Measurements from ENCODE around the gene RPTOR.

DNA sequence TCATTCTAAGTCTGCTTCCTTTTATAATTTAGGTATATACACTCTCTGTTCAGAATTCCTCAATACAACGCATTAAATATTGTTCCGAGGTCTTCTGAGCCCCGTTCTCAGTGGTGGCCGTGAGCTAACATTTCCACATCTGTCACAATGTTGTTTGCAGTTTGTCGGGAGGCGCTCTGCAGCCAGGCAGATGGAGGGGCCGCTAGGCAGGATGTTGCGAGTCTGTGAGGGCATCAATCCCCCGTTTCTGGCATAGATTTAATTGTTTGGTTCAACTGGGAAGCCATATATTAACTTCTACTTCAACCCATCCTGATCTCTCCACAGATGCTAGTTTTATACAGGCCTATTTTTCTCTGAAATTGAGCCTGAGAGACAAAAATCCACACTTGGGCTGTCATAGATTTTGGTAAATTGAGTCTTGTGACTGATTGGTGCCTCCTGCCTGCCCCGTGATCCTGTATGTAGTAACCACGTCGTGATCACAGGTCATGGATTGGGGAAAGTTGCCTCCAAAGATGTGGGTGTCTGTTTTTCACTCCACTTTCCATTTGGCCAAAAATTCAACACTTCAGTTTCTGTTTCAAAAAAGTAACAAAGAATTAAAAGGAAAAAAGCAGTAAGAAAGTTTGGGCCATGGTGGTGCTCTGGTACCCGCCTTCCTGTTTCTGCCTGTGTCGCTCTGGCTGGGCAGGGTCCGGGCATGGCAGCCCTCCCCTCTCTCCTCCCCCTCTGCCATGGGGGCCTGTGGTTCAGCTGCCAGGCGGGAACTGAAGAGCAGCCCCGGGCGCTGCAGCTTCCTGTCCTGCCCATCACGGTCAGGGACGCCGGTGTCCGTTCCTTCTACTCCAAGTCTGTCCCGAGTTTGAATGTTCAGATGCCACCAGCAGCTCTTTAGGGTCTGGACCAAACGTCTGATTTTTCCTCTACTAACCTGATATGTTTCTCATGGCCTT is 41.5 kb downstream of the RPTOR start:
- TF ChIP-seq, protein P1, sequence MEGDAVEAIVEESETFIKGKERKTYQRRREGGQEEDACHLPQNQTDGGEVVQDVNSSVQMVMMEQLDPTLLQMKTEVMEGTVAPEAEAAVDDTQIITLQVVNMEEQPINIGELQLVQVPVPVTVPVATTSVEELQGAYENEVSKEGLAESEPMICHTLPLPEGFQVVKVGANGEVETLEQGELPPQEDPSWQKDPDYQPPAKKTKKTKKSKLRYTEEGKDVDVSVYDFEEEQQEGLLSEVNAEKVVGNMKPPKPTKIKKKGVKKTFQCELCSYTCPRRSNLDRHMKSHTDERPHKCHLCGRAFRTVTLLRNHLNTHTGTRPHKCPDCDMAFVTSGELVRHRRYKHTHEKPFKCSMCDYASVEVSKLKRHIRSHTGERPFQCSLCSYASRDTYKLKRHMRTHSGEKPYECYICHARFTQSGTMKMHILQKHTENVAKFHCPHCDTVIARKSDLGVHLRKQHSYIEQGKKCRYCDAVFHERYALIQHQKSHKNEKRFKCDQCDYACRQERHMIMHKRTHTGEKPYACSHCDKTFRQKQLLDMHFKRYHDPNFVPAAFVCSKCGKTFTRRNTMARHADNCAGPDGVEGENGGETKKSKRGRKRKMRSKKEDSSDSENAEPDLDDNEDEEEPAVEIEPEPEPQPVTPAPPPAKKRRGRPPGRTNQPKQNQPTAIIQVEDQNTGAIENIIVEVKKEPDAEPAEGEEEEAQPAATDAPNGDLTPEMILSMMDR (IDR thresholded peaks at IDR 0.05) = no peak
- TF ChIP-seq POLR2A (IDR thresholded peaks at IDR 0.05) = no peak
